Measurements from ENCODE around the gene MAGIX. TPM values are rescaled to one million over a fixed set of nuclear protein-coding genes. Genes with fewer than 3 reads are reported as not detected.
A peak's percentile ranks its signal among the peaks of the same experiment; 100 is the strongest.

Gene MAGIX
- total RNA-seq, 4 donors from 2014 or later = 0.77 to 12.4 (median 5.2) TPM

DNA sequence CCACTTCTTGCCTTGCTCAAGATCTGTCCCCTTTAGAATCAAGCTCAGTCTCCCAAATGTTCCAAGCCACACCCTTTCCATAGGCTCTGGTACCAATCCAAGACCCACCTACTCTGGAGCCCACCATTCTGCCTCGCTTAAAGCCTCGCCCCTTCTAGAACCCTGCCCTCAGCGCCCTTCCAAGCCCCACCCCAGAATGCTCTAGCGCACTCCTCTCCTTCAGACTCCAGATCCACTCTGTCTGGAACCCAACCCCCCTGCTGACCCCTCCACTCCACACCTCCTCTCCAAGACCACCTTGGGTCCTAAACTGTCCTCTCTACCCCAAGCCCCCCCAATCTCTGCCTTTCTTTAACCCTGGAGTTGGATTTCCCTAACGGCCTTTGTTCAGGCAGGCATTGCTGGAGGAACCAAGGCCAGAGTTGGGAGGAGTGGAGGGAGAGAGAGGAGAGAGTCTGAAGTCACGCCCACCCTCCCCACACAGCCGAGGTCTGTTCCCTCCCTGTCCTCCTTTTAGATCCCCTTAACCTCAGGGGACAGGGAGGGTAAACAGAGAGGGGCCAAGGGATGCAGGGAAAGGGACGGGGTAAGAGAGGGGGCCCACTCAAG lies 26.0 kb downstream of the MAGIX start:
- no peaks in the 10 kb centered on the region for H3K9me3 ChIP-seq
- no peak for DNase-seq
- H3K27me3 ChIP-seq = no peaks in the 10 kb centered on the region
- H3K36me3 ChIP-seq = no peaks in the 10 kb centered on the region
- no peak overlapping the region for H3K27ac ChIP-seq
- no peak overlapping the region for H3K4me3 ChIP-seq
- TF ChIP-seq POLR2A (IDR thresholded peaks at IDR 0.05) = no peak
- H3K4me1 ChIP-seq = no peaks in the 10 kb centered on the region
- intact Hi-C loops (cut with DNase I; ENCODE audit: low total_unique reads) = no loop called here

DNA sequence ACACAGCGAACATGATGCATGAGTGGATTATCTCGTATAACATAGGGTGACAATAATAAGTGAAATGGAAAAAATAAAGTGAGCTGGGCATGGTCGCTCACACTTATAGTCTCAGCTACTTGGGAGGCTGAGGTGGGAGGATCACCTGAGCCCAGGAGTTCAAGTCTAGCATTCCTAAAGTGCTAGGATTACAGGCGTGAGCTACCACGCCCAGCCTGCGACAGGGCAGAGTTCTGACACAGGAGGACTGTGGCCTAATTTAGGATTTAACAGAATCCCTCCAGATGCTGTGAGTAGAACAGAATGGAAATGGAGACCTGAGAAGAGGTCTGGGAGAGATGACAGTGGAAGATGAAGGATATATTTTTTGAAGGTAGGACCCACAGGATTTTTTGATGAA lies 27.0 kb downstream of the MAGIX start:
- intact Hi-C loops (cut with DNase I; ENCODE audit: low total_unique reads) = no loop called here
- Histone ChIP-seq H3K4me1 (no peaks in the 10 kb centered on the region), H3K27me3 (no peaks in the 10 kb centered on the region), H3K27ac (peak overlapping the region; percentile 78 to 88), H3K9me3 (no peaks in the 10 kb centered on the region), H3K36me3 (no peaks in the 10 kb centered on the region), H3K4me3 (no peak overlapping the region)
- no peak for TF ChIP-seq POLR2A (IDR thresholded peaks at IDR 0.05)
- TF ChIP-seq, protein P1, sequence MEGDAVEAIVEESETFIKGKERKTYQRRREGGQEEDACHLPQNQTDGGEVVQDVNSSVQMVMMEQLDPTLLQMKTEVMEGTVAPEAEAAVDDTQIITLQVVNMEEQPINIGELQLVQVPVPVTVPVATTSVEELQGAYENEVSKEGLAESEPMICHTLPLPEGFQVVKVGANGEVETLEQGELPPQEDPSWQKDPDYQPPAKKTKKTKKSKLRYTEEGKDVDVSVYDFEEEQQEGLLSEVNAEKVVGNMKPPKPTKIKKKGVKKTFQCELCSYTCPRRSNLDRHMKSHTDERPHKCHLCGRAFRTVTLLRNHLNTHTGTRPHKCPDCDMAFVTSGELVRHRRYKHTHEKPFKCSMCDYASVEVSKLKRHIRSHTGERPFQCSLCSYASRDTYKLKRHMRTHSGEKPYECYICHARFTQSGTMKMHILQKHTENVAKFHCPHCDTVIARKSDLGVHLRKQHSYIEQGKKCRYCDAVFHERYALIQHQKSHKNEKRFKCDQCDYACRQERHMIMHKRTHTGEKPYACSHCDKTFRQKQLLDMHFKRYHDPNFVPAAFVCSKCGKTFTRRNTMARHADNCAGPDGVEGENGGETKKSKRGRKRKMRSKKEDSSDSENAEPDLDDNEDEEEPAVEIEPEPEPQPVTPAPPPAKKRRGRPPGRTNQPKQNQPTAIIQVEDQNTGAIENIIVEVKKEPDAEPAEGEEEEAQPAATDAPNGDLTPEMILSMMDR (IDR thresholded peaks at IDR 0.05) = no peak
- DNase-seq = no peak

DNA sequence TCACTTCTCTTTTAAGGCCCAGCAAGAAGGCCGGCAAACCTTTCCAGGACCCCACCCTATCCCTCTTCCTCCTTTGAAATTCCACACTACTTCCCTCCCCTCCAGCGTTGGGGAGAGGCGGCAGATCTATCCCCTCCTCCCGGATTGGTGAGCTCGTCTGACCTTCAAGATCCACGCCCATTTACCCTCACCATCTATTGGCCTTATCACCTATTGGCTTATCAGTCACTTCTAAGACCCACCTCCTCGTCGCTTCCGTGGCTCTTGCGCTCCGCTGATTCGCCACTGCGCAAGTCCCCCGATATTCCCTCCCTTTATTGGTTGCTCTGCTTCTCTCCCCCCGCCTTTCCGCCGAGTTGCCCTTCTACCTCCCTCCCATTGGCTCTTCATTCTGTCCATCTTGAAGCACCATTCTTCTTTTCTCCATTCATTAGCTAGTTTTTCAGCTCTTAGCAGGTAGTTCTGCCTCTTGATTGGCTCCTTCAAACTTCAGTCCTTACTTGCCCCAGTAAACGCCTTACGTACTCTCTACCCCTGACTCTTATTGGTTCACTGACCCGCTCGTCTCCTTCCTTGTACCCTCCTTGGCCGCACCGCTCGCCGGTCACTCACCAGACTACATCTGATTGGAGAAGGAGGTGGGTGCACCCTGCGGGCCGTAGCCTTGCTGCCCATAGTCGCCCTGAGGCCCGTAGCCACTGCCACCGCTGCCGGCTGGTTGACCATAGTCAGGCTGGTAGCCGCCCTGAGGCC lies 28.4 kb downstream of the MAGIX start:
- Histone ChIP-seq H3K4me1 (no peaks in the 10 kb centered on the region), H3K36me3 (no peaks in the 10 kb centered on the region), H3K27ac (peak overlapping the region; percentile 86 to 92), H3K9me3 (no peaks in the 10 kb centered on the region), H3K27me3 (no peaks in the 10 kb centered on the region), H3K4me3 (peak overlapping the region; percentile 65 to 68)
- intact Hi-C loops (cut with DNase I; ENCODE audit: low total_unique reads) = no loop called here
- TF ChIP-seq, protein P1 (IDR thresholded peaks at IDR 0.05) = no peak
- TF ChIP-seq POLR2A (IDR thresholded peaks at IDR 0.05) = peak; percentile 72 to 77
- DNase-seq = peak; percentile 85 to 95

DNA sequence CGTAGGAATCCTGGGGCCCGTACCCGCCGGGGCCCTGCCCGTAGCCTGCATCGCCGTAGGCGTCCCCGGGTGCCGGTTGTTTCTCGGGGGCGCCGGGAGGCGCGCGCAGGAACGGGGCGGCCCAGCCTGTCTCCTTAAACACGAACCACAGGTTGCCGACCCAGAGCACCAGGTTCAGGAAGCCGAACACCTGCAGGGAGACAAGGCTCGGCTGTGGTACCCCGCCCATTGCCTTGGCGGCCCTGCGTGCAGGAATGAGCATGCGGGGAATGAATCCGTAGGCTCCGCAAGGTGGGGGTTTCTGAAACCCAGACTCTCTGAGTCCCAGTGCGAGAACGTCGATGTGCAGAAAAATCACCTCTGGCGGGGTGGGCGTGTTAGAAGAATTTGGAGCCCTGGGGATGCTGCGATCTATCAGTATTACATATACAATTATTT lies 29.0 kb downstream of the MAGIX start:
- intact Hi-C loops (cut with DNase I; ENCODE audit: low total_unique reads) = no loop called here
- no peaks in the 10 kb centered on the region for H3K9me3 ChIP-seq
- peak overlapping the region; percentile 65 to 68 for H3K4me3 ChIP-seq
- DNase-seq = no peak
- H3K36me3 ChIP-seq = no peaks in the 10 kb centered on the region
- H3K27me3 ChIP-seq = no peaks in the 10 kb centered on the region
- peak overlapping the region; percentile 86 to 92 for H3K27ac ChIP-seq
- no peaks in the 10 kb centered on the region for H3K4me1 ChIP-seq
- TF ChIP-seq, protein P1 (IDR thresholded peaks at IDR 0.05) = no peak
- no peak for TF ChIP-seq POLR2A (IDR thresholded peaks at IDR 0.05)

DNA sequence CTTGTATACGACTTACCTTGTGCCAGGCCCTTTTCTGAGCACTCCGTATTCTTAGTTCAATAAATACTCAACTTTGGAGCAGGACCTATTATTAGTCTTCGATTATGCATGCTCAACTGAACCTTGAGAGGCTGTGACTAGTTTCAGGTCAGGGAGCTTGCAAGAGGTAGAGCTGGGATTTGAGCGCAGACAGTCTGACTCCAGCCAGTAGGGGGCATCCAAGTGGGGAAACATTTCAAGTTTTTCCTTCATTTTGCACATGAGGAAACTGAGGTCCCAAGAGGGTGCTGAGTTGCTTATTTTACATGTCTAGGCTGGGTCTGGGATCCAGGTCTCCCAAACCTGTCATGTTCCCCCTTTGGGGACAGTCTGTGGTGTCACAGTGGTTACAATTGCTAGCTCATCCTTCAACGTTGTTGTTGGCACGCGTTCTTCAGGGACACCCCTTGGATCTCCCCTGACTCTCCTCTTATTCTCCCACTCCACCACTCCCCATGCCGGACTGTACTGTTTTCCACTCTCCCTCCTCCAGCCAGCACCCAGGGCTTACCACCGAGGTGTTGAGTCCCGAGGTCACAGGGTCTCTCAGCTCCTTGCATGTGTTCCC lies 30.3 kb downstream of the MAGIX start:
- DNase-seq = no peak
- Histone ChIP-seq H3K36me3 (no peaks in the 10 kb centered on the region), H3K4me3 (no peak overlapping the region), H3K27me3 (no peaks in the 10 kb centered on the region), H3K4me1 (no peaks in the 10 kb centered on the region), H3K9me3 (no peaks in the 10 kb centered on the region), H3K27ac (no peak overlapping the region)
- intact Hi-C loops (cut with DNase I; ENCODE audit: low total_unique reads) = no loop called here
- TF ChIP-seq POLR2A (IDR thresholded peaks at IDR 0.05) = no peak
- TF ChIP-seq, protein P1 (IDR thresholded peaks at IDR 0.05) = peak in 3 of 4 experiments; percentile 25 to 36 (median 32)

Data from uterus (tissue), 4 donors.